ENCODE measurements around the gene YBX2. TPM values are rescaled to one million over a fixed set of nuclear protein-coding genes. Genes with fewer than 3 reads are reported as not detected.

Gene YBX2
- total RNA-seq, 4 donors from 2014 or later = 0.82 to 14.1 (median 2.0) TPM

GRCh38 chr17:7326186-7326585 is 31.7 kb upstream of the YBX2 start:
- TF ChIP-seq, protein P1, sequence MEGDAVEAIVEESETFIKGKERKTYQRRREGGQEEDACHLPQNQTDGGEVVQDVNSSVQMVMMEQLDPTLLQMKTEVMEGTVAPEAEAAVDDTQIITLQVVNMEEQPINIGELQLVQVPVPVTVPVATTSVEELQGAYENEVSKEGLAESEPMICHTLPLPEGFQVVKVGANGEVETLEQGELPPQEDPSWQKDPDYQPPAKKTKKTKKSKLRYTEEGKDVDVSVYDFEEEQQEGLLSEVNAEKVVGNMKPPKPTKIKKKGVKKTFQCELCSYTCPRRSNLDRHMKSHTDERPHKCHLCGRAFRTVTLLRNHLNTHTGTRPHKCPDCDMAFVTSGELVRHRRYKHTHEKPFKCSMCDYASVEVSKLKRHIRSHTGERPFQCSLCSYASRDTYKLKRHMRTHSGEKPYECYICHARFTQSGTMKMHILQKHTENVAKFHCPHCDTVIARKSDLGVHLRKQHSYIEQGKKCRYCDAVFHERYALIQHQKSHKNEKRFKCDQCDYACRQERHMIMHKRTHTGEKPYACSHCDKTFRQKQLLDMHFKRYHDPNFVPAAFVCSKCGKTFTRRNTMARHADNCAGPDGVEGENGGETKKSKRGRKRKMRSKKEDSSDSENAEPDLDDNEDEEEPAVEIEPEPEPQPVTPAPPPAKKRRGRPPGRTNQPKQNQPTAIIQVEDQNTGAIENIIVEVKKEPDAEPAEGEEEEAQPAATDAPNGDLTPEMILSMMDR (IDR thresholded peaks at IDR 0.05; ENCODE audit: low read depth) = no peak

GRCh38 chr17:7325031-7325528 is 30.6 kb upstream of the YBX2 start:
- TF ChIP-seq, protein P1 (IDR thresholded peaks at IDR 0.05; ENCODE audit: low read depth) = no peak

GRCh38 chr17:7324438-7324779 is 30.0 kb upstream of the YBX2 start:
- TF ChIP-seq, protein P1 (IDR thresholded peaks at IDR 0.05; ENCODE audit: low read depth) = no peak

GRCh38 chr17:7323731-7324437 is 29.4 kb upstream of the YBX2 start:
- TF ChIP-seq, protein P1 (IDR thresholded peaks at IDR 0.05; ENCODE audit: low read depth) = no peak

DNA sequence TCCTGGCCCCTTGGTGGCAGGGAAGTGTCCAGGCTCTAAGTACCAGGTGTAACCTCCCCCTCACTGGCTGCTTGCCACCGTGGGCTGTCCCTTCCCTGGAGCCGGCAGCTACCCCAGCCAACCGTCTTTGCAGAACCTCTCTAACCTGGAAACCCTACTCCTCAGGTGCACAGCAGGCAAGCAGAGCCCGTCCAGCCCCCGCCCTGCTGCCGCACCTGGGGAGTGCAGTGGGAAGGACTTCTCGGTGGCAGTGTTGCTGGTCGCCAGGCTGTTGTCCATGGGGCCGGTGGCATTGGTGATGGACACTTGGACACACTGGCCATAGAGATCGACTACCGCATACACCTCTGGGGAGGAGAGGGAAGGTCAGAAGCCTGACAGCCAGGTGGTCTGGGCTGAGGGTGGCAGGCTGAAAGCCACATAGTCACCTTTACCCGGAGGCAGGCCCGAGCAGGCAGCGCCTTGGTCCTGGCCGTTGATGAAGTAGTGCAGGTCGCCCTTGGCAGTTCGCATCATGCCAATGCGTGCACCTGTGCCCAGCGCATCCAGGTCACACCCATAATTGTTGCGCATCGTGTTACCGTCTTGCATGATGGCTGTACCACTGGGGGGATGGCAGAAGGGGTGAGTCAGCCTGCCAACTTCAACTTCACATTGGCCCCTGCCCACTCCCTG is 28.2 kb upstream of the YBX2 start:
- TF ChIP-seq, protein P1 (IDR thresholded peaks at IDR 0.05; ENCODE audit: low read depth) = no peak

DNA sequence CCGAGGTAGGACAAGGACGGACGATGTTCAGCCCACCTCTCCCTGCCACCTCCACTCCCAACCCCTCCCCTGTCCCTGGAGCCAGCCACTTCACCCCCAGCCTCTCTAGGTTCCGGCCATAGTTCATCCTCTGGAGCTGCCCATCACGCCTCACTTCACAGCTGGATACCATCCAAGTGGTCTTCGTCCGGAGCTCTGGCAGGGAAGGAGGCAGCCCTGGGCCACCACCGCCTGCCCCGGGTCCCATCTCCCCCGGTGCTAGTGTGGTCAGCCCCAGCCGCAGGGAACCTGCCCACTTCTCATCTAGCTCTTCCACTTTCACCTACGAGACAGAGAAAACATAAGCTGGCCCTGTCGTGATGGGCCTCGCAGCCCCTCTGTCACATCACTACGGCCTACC is 27.0 kb upstream of the YBX2 start:
- TF ChIP-seq, protein P1 (IDR thresholded peaks at IDR 0.05; ENCODE audit: low read depth) = no peak

- TF ChIP-seq, protein P1 (IDR thresholded peaks at IDR 0.05; ENCODE audit: low read depth) = no peak
Observed at GRCh38 chr17:7318121-7318860, 23.9 kb upstream of the YBX2 start.

Data from subcutaneous adipose tissue (tissue), 4 donors.